Activated CD8-positive, alpha-beta memory T cell treated with anti-CD3 and anti-CD28 coated beads, Interleukin-2, amount 10 ng/mL, durations not matched to agents 7 days and 5 days (primary cell): Measurements from ENCODE around the gene TENM4. TPM values are rescaled to one million over a fixed set of nuclear protein-coding genes. Genes with fewer than 3 reads are reported as not detected.

Source experiments
- ATAC-seq: fragments of 150-1000 bp; cut with Tn5 transposase; one replicate; pipeline ENCODE4 v1.10.0; 2021; ENCODE audit warnings: moderate library complexity
- CTCF ChIA-PET: fragments of 350-600 bp; sonication (Branson Sonifier 250); formaldehyde crosslinking; loops from one replicate; lab custom pipeline; 2021; ENCODE audit warnings: antibody characterized with exemption; lab: Charles Lee
- DNase-seq: peaks from one replicate; pipeline ENCODE4 v3.0.0-alpha.2; 2020
- H3K27ac Mint-ChIP-seq: one replicate; pipeline ENCODE4 v1.8.0; 2021; ENCODE audit warnings: mild to moderate bottlenecking, mixed read lengths
- H3K27me3 Mint-ChIP-seq: one replicate; pipeline ENCODE4 v1.8.0; 2021; ENCODE audit warnings: mixed read lengths
- H3K36me3 Mint-ChIP-seq: one replicate; pipeline ENCODE4 v1.8.0; 2021; ENCODE audit warnings: mild to moderate bottlenecking, mixed read lengths
- H3K4me1 Mint-ChIP-seq: one replicate; pipeline ENCODE4 v1.8.0; 2021; ENCODE audit warnings: mixed read lengths
- H3K4me3 Mint-ChIP-seq: one replicate; pipeline ENCODE4 v1.8.0; 2021; ENCODE audit warnings: mild to moderate bottlenecking, moderate library complexity, mixed read lengths
- H3K9me3 Mint-ChIP-seq: one replicate; pipeline ENCODE4 v1.8.0; 2022; ENCODE audit warnings: low read depth, mixed read lengths
- total RNA-seq, 2 experiments: library from RNA; stranded (reverse); gene quantifications; one replicate each; pipeline ENCODE4 v1.2.3, GENCODE V29; 2021

TENM4 gene
- total RNA-seq, 2 experiments from 2014 or later = not detected

DNA sequence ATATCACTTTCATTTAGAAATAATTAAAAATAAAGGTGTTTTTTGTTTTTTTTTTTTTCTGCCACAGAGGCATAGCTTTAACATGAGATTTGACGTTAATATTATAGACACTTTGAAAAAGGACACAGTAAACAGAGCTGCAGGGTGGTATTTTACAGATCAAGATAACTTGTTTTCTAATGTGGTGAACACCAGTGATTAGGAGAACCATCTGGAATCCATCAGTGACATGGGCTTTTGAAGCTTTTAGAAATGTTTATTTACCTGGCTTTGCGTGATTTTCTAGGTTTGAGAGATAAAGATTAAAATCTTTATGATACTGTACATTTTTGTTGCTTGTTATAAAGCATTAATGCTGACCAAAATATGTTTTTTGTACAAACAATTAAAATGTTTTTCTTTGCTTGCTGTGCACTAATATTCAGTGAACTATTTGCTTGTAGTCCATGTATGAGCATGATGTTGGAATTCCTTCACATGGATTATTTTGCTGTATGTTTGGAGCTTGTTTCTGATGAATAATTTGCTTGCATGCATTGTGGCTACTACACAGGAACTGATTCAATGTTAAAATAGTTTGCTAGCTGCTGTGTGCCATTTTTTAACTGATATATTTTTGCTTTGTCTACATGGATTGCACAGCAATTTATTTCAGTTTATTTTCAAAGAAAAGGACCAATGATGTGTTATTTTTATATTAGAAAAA is 514.0 kb downstream of the TENM4 start:
- Mint-ChIP-seq H3K27ac (no peak overlapping the region), H3K4me1 (no peaks in the 10 kb centered on the region), H3K4me3 (no peak overlapping the region), H3K9me3 (no peaks in the 10 kb centered on the region), H3K27me3 (peaks cover 9% of the 10 kb centered on the region), H3K36me3 (no peaks in the 10 kb centered on the region)
- CTCF ChIA-PET = no interaction called here
- no peak for DNase-seq
- ATAC-seq = no peak

DNA sequence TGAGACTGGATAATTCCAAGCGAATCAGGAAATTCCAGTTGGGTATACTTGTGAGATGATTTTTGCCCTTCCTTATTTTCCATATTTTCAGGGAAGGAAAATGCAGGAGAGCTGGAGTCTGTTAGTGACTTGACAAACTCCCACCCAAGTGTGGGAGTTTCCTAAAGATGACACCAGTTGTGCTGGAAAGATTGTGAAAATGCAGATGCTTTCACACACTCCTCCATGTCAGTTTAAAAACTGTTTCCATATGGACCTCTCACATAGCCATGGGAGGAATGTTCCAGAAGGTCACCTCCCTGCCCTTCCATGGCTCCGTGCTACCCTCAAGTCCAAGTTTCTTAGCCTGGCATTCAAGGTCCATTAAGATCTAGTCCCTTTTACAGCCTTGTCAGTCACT is 515.4 kb downstream of the TENM4 start:
- Mint-ChIP-seq H3K4me3 (no peak overlapping the region), H3K36me3 (no peaks in the 10 kb centered on the region), H3K27me3 (peaks cover 9% of the 10 kb centered on the region), H3K4me1 (no peaks in the 10 kb centered on the region), H3K27ac (no peak overlapping the region), H3K9me3 (no peaks in the 10 kb centered on the region)
- no peak for DNase-seq
- no peak for ATAC-seq
- CTCF ChIA-PET = no interaction called here

DNA sequence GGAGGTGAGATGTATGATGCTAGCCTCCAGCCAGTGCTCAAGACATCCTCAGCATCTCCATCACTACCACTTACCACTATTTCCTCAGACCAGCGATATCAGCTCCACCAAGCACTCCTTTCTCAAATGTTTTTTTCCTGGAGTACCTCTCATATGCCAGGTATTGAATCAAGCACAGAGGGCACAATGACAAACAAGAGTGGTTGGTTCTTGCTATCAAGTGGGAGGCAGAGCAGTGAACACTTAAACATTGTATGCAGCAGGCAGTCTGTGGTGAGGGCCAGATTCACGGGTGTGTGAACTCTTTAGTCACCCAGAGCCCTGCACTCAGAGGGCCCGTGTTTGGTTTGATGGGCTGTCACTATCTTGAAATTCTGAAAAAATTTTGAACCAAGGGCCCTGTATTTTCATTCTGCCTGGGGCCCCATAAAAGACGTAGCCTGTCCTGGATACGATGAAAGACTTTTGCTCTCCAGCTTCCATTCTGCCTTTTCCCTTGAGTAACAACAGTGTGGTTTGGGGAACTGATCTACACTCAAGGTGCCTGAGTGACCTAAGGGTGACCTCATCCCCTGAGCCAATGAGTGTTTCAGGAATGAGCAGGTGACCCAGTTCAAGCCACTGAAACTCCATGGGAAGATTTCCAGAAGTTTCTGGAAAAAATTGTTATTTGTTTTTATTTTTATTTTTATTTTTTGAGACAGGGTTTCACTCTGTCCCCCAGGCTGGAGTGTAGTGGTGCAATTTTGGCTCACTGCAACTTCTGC is 517.8 kb downstream of the TENM4 start:
- H3K36me3 Mint-ChIP-seq = no peaks in the 10 kb centered on the region
- peaks cover 5% of the 10 kb centered on the region for H3K27me3 Mint-ChIP-seq
- ATAC-seq = no peak
- no peaks in the 10 kb centered on the region for H3K9me3 Mint-ChIP-seq
- DNase-seq = no peak
- CTCF ChIA-PET = no interaction called here
- H3K4me3 Mint-ChIP-seq = no peak overlapping the region
- no peak overlapping the region for H3K27ac Mint-ChIP-seq
- no peaks in the 10 kb centered on the region for H3K4me1 Mint-ChIP-seq

DNA sequence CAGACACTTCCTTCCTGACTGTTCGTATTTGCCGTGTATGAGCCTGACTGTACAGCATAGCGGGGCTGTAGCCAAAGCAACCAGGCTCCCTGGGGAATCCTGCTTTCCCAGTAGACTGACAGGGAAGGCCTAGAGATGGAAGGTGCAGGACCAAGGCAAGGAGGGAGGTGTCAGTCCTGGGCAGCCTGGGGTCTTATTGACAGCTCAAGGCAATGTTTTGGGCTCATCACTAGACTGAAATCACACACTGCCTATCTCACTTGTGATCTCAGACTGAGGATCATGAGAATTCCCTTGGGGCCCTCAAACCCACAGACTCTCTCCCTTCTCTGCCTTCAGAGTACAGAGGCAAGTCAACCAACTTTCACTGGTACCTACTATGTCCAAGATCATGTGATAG is 519.3 kb downstream of the TENM4 start:
- no peak for ATAC-seq
- H3K27me3 Mint-ChIP-seq = peaks cover 3% of the 10 kb centered on the region
- no peaks in the 10 kb centered on the region for H3K4me1 Mint-ChIP-seq
- no peak for DNase-seq
- CTCF ChIA-PET = no interaction called here
- H3K27ac Mint-ChIP-seq = no peak overlapping the region
- no peaks in the 10 kb centered on the region for H3K36me3 Mint-ChIP-seq
- H3K9me3 Mint-ChIP-seq = no peaks in the 10 kb centered on the region
- no peak overlapping the region for H3K4me3 Mint-ChIP-seq

DNA sequence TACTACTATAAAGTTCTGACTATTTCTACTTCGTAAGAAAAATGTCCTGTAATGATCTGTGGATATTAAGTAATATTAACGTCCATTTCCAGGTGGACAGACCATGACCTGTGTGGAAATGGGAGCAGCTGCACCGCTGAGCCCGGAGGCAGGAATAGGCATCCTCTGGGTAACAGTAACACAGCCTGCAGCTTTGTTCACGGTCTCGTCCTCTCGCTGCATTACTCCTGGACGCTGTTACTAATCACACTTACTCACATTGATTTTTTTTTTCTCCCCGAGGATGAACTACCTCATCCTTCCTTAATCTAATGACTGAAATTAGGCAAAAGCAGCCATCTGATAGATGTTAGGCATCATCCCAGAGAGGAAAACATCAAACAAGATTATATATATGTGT is 520.5 kb downstream of the TENM4 start:
- H3K36me3 Mint-ChIP-seq = no peaks in the 10 kb centered on the region
- no peaks in the 10 kb centered on the region for H3K9me3 Mint-ChIP-seq
- peaks cover 3% of the 10 kb centered on the region for H3K27me3 Mint-ChIP-seq
- no peaks in the 10 kb centered on the region for H3K4me1 Mint-ChIP-seq
- ATAC-seq (no peak), DNase-seq (no peak)
- CTCF ChIA-PET = no interaction called here
- H3K27ac Mint-ChIP-seq = no peak overlapping the region
- H3K4me3 Mint-ChIP-seq = no peak overlapping the region

DNA sequence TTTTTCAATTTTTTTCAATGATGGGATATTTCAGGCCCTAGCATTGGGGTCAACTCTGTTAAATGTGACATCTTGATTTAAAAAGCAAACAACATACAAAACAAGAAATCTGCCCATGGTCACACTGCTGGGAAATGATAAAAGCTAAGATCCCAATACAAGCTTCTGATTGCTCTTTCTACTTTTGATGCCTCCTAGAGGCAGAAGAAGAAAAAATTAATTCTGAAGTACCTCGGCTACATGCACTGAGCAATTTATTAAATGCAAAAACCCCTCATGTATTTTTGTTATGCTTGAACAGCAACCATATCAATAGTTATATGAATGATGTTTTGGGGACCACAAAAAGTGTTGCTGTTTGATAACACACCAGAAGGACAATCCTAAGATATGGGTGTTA is 524.1 kb downstream of the TENM4 start:
- H3K4me1 Mint-ChIP-seq = no peaks in the 10 kb centered on the region
- no peaks in the 10 kb centered on the region for H3K9me3 Mint-ChIP-seq
- DNase-seq (no peak), ATAC-seq (no peak)
- H3K4me3 Mint-ChIP-seq = no peak overlapping the region
- H3K27me3 Mint-ChIP-seq = no peaks in the 10 kb centered on the region
- CTCF ChIA-PET = no interaction called here
- no peaks in the 10 kb centered on the region for H3K36me3 Mint-ChIP-seq
- no peak overlapping the region for H3K27ac Mint-ChIP-seq

DNA sequence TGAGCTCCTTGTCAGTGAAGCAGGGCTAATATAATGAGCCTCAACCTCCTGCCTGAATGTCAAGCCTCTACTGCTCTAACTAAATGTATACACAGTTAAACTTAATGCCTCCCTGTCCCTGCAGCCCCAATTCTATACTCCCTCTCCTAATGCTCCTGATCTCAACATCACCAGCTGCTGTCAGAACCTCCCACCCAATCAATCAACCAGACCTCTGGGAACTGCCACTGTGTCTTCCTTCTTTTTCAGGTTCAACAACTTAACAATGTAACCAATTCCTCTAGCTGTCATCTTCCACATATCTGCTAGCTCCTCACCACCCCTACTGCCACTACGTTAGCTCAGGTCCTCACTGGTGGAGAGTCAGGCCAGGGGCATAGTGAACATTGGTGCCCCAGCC is 526.3 kb downstream of the TENM4 start:
- no peak overlapping the region for H3K4me3 Mint-ChIP-seq

DNA sequence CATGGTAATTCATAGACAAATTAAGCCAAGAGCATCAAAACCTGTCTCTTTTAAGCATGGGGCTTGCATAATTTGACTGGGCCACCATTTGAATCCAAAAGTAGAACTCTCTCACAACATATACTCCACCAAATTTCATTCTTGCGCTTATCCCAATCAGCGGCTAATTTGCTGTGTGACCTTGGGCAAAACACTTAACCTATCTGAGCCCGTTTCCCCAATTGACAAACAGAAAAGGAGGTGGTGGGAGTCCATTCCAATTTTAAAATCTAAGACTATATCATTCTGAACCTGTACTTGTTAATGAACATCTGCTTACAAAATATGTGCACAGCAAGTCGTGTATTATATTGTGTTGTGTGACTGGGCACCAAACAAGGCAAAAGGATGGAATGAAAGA is 528.1 kb downstream of the TENM4 start:
- CTCF ChIA-PET = no interaction called here
- H3K27ac Mint-ChIP-seq = no peak overlapping the region
- no peak overlapping the region for H3K4me3 Mint-ChIP-seq
- DNase-seq = no peak
- H3K9me3 Mint-ChIP-seq = no peaks in the 10 kb centered on the region
- no peak for ATAC-seq
- no peaks in the 10 kb centered on the region for H3K36me3 Mint-ChIP-seq
- H3K27me3 Mint-ChIP-seq = no peaks in the 10 kb centered on the region
- H3K4me1 Mint-ChIP-seq = no peaks in the 10 kb centered on the region

More for the DNA sequence above, 526.3 kb downstream of the TENM4 start:
- H3K36me3 Mint-ChIP-seq = no peaks in the 10 kb centered on the region
- H3K27ac Mint-ChIP-seq = no peak overlapping the region
- ATAC-seq = no peak
- CTCF ChIA-PET = no interaction called here
- no peak for DNase-seq
- H3K9me3 Mint-ChIP-seq = no peaks in the 10 kb centered on the region
- no peaks in the 10 kb centered on the region for H3K27me3 Mint-ChIP-seq
- H3K4me1 Mint-ChIP-seq = no peaks in the 10 kb centered on the region

DNA sequence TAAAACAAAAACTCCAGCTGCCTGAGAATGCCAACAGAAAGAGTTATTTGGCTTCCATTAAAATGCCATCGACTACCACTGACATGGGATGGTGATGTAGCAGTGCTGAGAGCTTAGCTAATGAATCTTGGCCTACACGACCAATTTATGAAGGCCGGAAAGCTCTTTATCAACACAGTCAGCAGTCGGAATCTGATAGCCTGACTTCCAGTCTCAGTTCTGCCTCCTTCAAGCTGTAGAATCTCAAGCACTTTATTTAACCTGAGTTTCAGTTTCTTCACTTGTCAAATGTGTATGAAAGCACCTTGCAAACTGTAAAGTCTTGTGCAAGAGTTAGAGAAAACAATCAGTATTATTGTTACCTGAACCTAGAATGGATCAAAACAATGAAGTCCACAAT is 530.5 kb downstream of the TENM4 start:
- H3K9me3 Mint-ChIP-seq = no peaks in the 10 kb centered on the region

DNA sequence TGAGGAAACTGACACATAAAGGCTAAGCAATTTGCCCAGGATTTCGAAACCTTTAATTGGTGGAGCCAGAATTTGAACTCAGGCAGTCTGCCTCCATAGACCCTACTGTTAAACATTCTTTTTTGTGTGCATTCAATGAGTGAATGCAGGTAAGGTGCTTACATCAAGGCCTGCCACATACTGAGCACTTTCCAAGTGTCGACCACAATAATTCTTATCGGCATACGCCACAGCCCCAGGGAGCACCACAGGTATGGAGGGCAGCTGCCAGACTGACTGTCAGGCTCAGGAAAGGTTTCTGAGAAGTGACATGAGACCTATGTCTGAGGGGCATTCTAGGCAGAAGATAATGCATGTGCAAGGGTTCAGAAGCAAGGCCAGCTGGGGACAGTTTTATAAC is 531.4 kb downstream of the TENM4 start:
- no peak overlapping the region for H3K4me3 Mint-ChIP-seq
- CTCF ChIA-PET = no interaction called here
- H3K36me3 Mint-ChIP-seq = no peaks in the 10 kb centered on the region
- no peaks in the 10 kb centered on the region for H3K9me3 Mint-ChIP-seq
- no peak overlapping the region for H3K27ac Mint-ChIP-seq
- no peak for ATAC-seq
- DNase-seq = no peak
- H3K4me1 Mint-ChIP-seq = no peaks in the 10 kb centered on the region
- no peaks in the 10 kb centered on the region for H3K27me3 Mint-ChIP-seq

More for the DNA sequence above, 530.5 kb downstream of the TENM4 start:
- Mint-ChIP-seq H3K36me3 (no peaks in the 10 kb centered on the region), H3K27ac (no peak overlapping the region), H3K27me3 (no peaks in the 10 kb centered on the region), H3K4me3 (no peak overlapping the region), H3K4me1 (no peaks in the 10 kb centered on the region)
- DNase-seq (no peak), ATAC-seq (no peak)
- CTCF ChIA-PET = no interaction called here

DNA sequence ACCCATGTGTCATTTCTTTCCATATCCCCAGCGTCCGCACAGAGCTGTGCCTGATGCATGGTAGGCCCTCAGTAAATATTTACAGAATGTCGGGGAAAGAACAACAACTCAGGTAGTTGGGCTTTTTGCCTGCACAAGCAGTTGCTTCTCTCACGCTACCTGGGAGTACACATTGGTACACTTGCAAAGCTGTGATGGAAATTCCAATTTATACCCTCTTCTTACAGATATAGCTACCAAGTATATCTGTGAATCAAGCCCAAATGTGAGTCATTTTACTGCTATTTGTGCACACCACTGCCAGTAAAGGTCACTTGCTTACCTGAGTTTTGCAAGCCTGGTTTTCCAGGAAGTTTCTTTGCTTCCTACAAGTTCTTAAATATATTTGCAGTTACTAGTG is 533.2 kb downstream of the TENM4 start:
- ATAC-seq (no peak), DNase-seq (no peak)
- Mint-ChIP-seq H3K4me1 (no peaks in the 10 kb centered on the region), H3K4me3 (no peak overlapping the region), H3K9me3 (no peaks in the 10 kb centered on the region), H3K36me3 (no peaks in the 10 kb centered on the region), H3K27me3 (no peaks in the 10 kb centered on the region), H3K27ac (no peak overlapping the region)
- CTCF ChIA-PET = no interaction called here

DNA sequence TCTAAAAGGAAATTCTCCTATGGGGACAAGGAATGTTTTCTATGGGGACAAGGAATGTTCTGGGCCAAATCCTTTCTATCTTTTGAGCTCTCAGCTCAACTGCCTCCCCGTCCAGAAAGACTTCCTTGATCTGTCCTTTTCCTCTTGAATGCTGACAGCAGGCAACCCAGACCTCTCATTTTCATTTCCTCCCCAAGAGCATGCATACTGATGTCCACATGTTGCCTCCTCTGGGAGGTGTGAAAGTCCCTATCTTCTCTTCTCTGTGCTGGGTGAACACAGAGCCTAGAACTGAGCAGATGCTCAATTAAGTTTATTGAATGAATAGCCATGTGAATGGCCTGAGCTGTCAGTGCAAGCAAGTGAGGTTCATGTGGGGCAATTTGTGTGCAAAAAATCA is 534.3 kb downstream of the TENM4 start:
- H3K36me3 Mint-ChIP-seq = no peaks in the 10 kb centered on the region
- H3K27ac Mint-ChIP-seq = no peak overlapping the region
- no peaks in the 10 kb centered on the region for H3K9me3 Mint-ChIP-seq
- no peaks in the 10 kb centered on the region for H3K4me1 Mint-ChIP-seq
- peaks cover 4% of the 10 kb centered on the region for H3K27me3 Mint-ChIP-seq
- CTCF ChIA-PET = no interaction called here
- no peak overlapping the region for H3K4me3 Mint-ChIP-seq
- ATAC-seq (no peak), DNase-seq (no peak)

DNA sequence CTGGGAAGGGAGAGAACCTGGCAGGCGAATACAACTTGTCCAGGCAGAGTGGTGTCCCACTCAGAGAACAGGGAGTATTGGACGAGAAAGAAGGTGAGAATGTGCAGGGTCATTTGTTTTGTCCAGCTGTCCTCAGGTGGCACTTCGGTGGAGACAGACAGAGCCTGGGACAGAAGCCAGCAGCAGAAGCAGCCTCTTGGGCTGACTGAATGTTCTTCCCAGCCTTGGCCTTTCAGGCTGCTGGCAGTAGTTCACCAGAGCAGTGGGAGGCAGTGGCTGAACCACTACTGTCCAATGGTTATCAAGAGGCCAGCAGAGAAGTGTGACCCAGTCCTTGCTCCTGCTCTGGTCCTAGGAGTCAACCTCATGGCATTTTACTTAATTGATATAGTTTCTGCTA is 535.1 kb downstream of the TENM4 start:
- H3K27me3 Mint-ChIP-seq = peaks cover 4% of the 10 kb centered on the region
- ATAC-seq = no peak
- CTCF ChIA-PET = no interaction called here
- H3K9me3 Mint-ChIP-seq = no peaks in the 10 kb centered on the region
- no peaks in the 10 kb centered on the region for H3K36me3 Mint-ChIP-seq
- DNase-seq = no peak
- no peak overlapping the region for H3K27ac Mint-ChIP-seq
- no peak overlapping the region for H3K4me3 Mint-ChIP-seq
- H3K4me1 Mint-ChIP-seq = no peaks in the 10 kb centered on the region

DNA sequence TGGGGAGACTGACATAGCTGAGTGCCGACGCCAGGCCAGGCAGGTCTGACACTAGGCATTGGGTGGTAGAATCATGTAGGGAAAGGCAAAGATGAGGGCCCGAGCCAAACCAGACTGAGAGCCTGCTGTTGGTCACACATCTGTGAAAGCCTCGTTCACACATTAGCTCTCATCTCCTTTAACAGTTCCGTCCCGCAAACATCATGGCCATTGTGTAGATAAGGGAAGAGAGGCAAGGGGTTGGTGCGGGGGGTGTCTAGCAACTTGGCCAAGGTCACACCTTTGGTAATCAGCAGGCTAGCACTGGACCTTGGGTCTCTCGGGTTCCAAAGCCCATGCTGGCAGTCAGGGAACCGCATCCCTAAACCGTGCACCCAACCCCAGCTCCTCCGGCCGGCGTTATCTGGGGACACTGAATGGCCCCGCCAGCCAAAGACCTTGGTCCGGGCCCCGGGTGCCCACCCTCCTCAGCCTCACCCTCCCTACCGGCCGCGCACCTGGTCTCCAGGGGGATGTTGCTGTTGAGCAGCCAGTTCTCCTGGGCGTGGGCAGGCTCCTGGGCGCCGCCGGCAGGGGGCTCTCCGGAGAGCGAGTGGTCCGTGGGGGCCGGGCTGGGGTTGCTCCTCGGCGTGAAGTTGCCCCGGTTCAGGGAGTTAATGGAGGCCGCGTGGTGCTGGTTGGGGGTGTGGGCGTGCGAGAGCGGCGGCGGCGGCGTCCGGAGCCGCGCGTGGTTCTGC is 537.9 kb downstream of the TENM4 start:
- Mint-ChIP-seq H3K4me3 (no peak overlapping the region), H3K36me3 (no peaks in the 10 kb centered on the region), H3K9me3 (no peaks in the 10 kb centered on the region), H3K4me1 (no peaks in the 10 kb centered on the region), H3K27ac (no peak overlapping the region), H3K27me3 (peaks cover 4% of the 10 kb centered on the region)
- no peak for ATAC-seq
- CTCF ChIA-PET = no interaction called here
- DNase-seq = no peak
